ENCODE data around the gene LINGO1.

Gene LINGO1

DNA sequence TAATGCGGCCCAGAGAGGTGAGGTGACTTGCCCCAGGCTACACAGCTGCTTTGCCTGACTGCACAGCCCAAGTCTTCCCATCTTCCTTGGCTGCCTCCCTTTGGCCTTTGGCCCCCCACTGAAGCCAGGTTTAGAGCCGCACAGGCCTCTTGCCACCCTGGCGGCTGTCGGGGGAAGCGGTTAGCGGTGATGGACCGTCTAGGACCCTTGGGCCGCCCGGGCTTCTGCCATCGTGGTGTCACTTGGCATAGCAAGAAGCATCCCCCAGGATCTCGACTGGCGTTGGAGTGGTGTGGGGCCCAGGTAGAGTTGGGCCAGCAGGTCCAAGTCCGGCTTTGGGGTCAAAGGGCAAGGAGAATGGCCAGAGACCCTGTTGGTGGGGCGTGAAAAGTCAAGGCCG lies 61.0 kb downstream of the LINGO1 start:
- no peak overlapping the region for H3K4me3 ChIP-seq (ENCODE audit: low read depth, low read length)
- TF ChIP-seq, protein P1, sequence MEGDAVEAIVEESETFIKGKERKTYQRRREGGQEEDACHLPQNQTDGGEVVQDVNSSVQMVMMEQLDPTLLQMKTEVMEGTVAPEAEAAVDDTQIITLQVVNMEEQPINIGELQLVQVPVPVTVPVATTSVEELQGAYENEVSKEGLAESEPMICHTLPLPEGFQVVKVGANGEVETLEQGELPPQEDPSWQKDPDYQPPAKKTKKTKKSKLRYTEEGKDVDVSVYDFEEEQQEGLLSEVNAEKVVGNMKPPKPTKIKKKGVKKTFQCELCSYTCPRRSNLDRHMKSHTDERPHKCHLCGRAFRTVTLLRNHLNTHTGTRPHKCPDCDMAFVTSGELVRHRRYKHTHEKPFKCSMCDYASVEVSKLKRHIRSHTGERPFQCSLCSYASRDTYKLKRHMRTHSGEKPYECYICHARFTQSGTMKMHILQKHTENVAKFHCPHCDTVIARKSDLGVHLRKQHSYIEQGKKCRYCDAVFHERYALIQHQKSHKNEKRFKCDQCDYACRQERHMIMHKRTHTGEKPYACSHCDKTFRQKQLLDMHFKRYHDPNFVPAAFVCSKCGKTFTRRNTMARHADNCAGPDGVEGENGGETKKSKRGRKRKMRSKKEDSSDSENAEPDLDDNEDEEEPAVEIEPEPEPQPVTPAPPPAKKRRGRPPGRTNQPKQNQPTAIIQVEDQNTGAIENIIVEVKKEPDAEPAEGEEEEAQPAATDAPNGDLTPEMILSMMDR (IDR thresholded peaks at IDR 0.05; ENCODE audit: low read depth, low read length), result no peak

DNA sequence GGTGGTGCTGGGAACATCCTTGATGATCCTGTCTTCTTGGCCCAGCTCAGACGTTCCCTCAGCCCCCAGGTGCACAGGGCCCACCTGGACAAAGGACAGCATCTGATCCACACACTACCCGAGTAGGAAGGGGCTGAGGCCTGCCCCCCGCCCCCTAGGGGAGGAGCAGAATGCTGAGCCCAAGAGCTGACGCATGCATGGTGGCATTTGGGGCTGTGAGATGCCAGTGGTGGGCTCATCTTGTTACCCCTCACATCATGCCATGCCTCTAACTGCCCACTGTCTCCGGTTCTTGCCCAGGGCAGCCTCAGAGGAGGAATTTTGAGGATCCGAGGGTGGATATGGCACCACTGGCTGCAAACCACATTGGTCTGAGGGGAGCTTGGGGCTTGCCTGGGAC lies 61.5 kb downstream of the LINGO1 start:
- H3K4me3 ChIP-seq (ENCODE audit: low read depth, low read length), result no peak overlapping the region
- TF ChIP-seq, protein P1 (IDR thresholded peaks at IDR 0.05; ENCODE audit: low read depth, low read length), result no peak

- TF ChIP-seq, protein P1 (IDR thresholded peaks at IDR 0.05; ENCODE audit: low read depth, low read length), result no peak
- H3K4me3 ChIP-seq (ENCODE audit: low read depth, low read length), result no peak overlapping the region
These were observed 63.0 kb downstream of the LINGO1 start for GRCh38 chr15:77569729-77570125.

DNA sequence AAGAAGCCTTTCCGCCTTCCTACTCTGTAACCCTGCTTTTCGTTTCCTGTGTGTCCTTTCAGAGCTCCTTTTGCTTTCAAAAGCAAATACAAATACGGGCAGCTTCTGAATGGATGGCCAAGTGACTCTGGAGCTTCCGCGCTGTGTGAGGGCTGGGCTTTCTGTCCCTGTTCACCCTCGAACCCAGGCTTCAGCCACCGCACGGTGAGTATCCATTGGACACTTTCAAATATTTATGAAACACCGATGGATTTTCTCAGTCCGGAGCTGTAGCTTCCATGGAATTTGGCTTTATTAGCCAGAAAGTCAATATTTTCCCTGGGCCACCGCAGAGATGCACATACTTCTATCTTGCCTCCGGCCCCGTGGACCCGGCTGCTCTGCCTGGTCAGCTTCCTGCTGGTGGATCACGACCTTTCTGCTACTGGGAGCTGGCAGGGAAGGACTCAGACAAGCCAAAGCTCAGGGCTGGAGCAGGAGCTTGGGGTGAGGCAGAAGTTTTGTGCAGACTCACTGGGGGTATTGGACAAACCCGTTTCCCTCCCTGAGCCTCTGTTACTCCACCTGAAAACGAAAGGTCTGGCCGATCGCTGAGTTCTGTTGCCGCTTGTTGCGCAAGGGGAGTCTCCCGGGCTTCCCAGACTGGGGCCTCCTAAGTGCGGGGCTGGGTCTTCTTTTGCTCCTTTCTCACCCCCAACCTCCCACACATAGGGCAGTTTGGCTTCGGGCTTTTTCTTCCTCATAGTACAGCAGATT lies 63.6 kb downstream of the LINGO1 start:
- H3K4me3 ChIP-seq (ENCODE audit: low read depth, low read length), result no peak overlapping the region
- TF ChIP-seq, protein P1 (IDR thresholded peaks at IDR 0.05; ENCODE audit: low read depth, low read length), result no peak

- H3K4me3 ChIP-seq (ENCODE audit: low read depth, low read length), result no peak overlapping the region
- TF ChIP-seq, protein P1 (IDR thresholded peaks at IDR 0.05; ENCODE audit: low read depth, low read length), result no peak
These were observed 64.4 kb downstream of the LINGO1 start for GRCh38 chr15:77568014-77568972.

GRCh38 chr15:77567202-77567601 lies 65.5 kb downstream of the LINGO1 start:
- no peak overlapping the region for H3K4me3 ChIP-seq (ENCODE audit: low read depth, low read length)
- TF ChIP-seq, protein P1 (IDR thresholded peaks at IDR 0.05; ENCODE audit: low read depth, low read length), result no peak

- TF ChIP-seq, protein P1 (IDR thresholded peaks at IDR 0.05; ENCODE audit: low read depth, low read length), result no peak
- H3K4me3 ChIP-seq (ENCODE audit: low read depth, low read length), result no peak overlapping the region
These were observed 66.6 kb downstream of the LINGO1 start for GRCh38 chr15:77566092-77566491.
